NOMO-1 treated with DMSO at 0.1 percent for 48 hours (cell line): Measurements from ENCODE around the gene DEFB128.

Experiments used
- DNase-seq: peaks from one replicate; lab custom pipeline; 2025; ENCODE audit not compliant: unreplicated experiment; lab: John Stamatoyannopoulos, UW

Gene DEFB128

GRCh38 chr20:157154-157553, 32.4 kb downstream of the DEFB128 start, which contains the start of gene DEFB127:
Gene DEFB127, plus strand, starts transcription at chr20:157454. Its CDS starts 91 bp downstream, at chr20:157545.
- no peak for DNase-seq

- DNase-seq: no peak
Observed at GRCh38 chr20:152131-152530, 37.4 kb downstream of the DEFB128 start.

- DNase-seq: no peak
Observed at GRCh38 chr20:145877-146276, 43.6 kb downstream of the DEFB128 start.

GRCh38 chr20:142290-142689, 47.2 kb downstream of the DEFB128 start, which contains the start of gene DEFB126:
Gene DEFB126, plus strand, starts transcription at chr20:142590. Its CDS starts 39 bp downstream, at chr20:142629.
- DNase-seq: no peak
